K562 (cell line): ENCODE measurements around the gene ACTR3C. TPM values are rescaled to one million over a fixed set of nuclear protein-coding genes. Genes with fewer than 3 reads are reported as not detected.

Experiments
- ATAC-seq: fragments of 200-7000 bp; cut with Tn5 transposase; 3 replicates; pipeline ENCODE4 v1.9.1; 2020; ENCODE audit warnings: moderate library complexity
- BruUV-seq: library from RNA; stranded (reverse); fragments of 400-500 nt; replicated peaks from 2 replicates; lab custom pipeline; 2021; lab: Mats Ljungman, UMichigan
- CTCF ChIA-PET: fragments of 300-600 bp; formaldehyde crosslinking; extraction: SDS; loops from one replicate; lab custom pipeline; 2021; ENCODE audit warnings: low intra/inter-chr PET ratio; lab: Yijun Ruan, JAX
- POLR2A ChIA-PET: fragments of 300-600, 350-650 bp; sonication (Branson Sonifier 250); formaldehyde crosslinking; extraction: SDS; loops from one replicate; lab custom pipeline; 2021; ENCODE audit warnings: antibody characterized with exemption, inconsistent platforms; lab: Yijun Ruan, JAX
- DNase-seq, 4 experiments: peaks; one replicate each; pipeline versions ENCODE4 v3.0.0 to v3.0.0-alpha.2; 2011 to 2018; ENCODE audit warnings: low spot score in 3 of 4, mixed read lengths in 3 of 4; ENCODE audit errors: extremely low read depth in 1 of 4
- FAIRE-seq: peaks from 2 replicates; lab custom pipeline; 2011; peaks lifted over from hg19 to GRCh38; lab: Jason Lieb, UNC
- H2AFZ ChIP-seq: 2 replicates; pipeline ENCODE4 v1.6.0; 2011; ENCODE audit warnings: low read depth, low read length, control low read depth, inconsistent platforms
- H3K27ac ChIP-seq: fragments of 200-600 bp; 3 replicates; pipeline ENCODE4 v1.8.0; 2011; ENCODE audit warnings: low read depth, mild to moderate bottlenecking, control low read depth, inconsistent platforms, low read length, moderate library complexity, mixed read lengths; ENCODE audit errors: extremely low read depth
- H3K27me3 ChIP-seq, 2 experiments: fragments of 300-600 bp in 1 of 2; 2 replicates in 1 of 2; 3 replicates in 1 of 2; pipeline versions ENCODE4 v1.6.0 to v1.8.0; 2011; ENCODE audit warnings: inconsistent platforms in 2 of 2, low read length in 2 of 2, mild to moderate bottlenecking in 1 of 2, mixed read lengths in 1 of 2, moderate library complexity in 1 of 2; ENCODE audit not compliant: control insufficient read depth in 2 of 2, insufficient read depth in 2 of 2
- H3K36me3 ChIP-seq: fragments of 300-600 bp; 3 replicates; pipeline ENCODE4 v1.8.0; 2011; ENCODE audit warnings: mild to moderate bottlenecking, low read length, inconsistent platforms; ENCODE audit not compliant: control insufficient read depth, insufficient read depth
- H3K4me1 ChIP-seq, 2 experiments: fragments of 200-600 bp in 1 of 2; replicated peaks in 1 of 2; 2 replicates in 1 of 2; 3 replicates in 1 of 2; pipeline versions ENCODE4 v1.5.1 to v1.8.0; 2011; ENCODE audit warnings: inconsistent platforms in 2 of 2, low read length in 2 of 2, mild to moderate bottlenecking in 1 of 2, mixed read lengths in 1 of 2, moderate library complexity in 1 of 2; ENCODE audit not compliant: control insufficient read depth in 2 of 2, insufficient read depth in 2 of 2
- H3K4me2 ChIP-seq: 2 replicates; pipeline ENCODE4 v1.6.1; 2011; ENCODE audit warnings: low read length, control low read depth, inconsistent platforms, mixed read lengths; ENCODE audit not compliant: insufficient read depth
- H3K4me3 ChIP-seq: fragments of 200-600 bp; sonication (generic), shearing (Covaris generic); 2 replicates; pipeline ENCODE4 v1.5.1; 2016; ENCODE audit warnings: control low read depth, inconsistent platforms
- H3K79me2 ChIP-seq: fragments of 200-600 bp; 3 replicates; pipeline ENCODE4 v1.8.0; 2011; ENCODE audit warnings: low read length, inconsistent platforms; ENCODE audit not compliant: control insufficient read depth, insufficient read depth
- H3K9ac ChIP-seq, 2 experiments: 2 replicates each; pipeline versions ENCODE4 v1.6.0 to v1.6.1; 2011; ENCODE audit warnings: low read depth in 2 of 2, low read length in 2 of 2, control low read depth in 1 of 2, inconsistent platforms in 1 of 2, mild to moderate bottlenecking in 1 of 2, mixed read lengths in 1 of 2; ENCODE audit not compliant: insufficient read depth in 1 of 2
- H3K9me1 ChIP-seq: one replicate; pipeline ENCODE4 v1.6.0; 2011; ENCODE audit warnings: inconsistent platforms, mild to moderate bottlenecking, low read length, moderate library complexity; ENCODE audit not compliant: control insufficient read depth, insufficient read depth
- H3K9me3 ChIP-seq: replicated peaks from 2 replicates; pipeline ENCODE4 v1.5.1; 2011; ENCODE audit warnings: low read depth, low read length, inconsistent platforms; ENCODE audit not compliant: control insufficient read depth, insufficient read depth
- H4K20me1 ChIP-seq: replicated peaks from 2 replicates; pipeline ENCODE4 v1.6.1; 2011; ENCODE audit warnings: low read length, inconsistent platforms, mixed read lengths; ENCODE audit not compliant: control insufficient read depth, insufficient read depth
- COPS2 ChIP-seq: fragments of 450-650 bp; conservative IDR thresholded peaks from 2 replicates; pipeline ENCODE4 v1.6.1; 2016; ENCODE audit warnings: mild to moderate bottlenecking, moderate library complexity
- POLR2G ChIP-seq: fragments of 200-400 bp; formaldehyde crosslinking; IDR thresholded peaks from 2 replicates; pipeline ENCODE4 v1.6.1; 2017; ENCODE audit warnings: low read depth, mild to moderate bottlenecking, antibody characterized with exemption, low read length, moderate library complexity
- WGBS: fragments of 100-300 bp; shearing (Covaris generic); methylation state at CpG from one replicate; pipeline ENCODE4 v1.1.6; 2016; ENCODE audit warnings: low coverage, mixed read lengths; ENCODE audit not compliant: insufficient coverage; ENCODE audit errors: missing lambda C conversion rate; 5-methylcytosine and 5-hydroxymethylcytosine counted together
- in situ Hi-C: fragments of 300-500 bp; cut with MboI; formaldehyde crosslinking; loops from 4 replicates; pipeline ENCODE4 v1.15.0; 2018; ENCODE audit warnings: inconsistent platforms, mixed read lengths
- intact Hi-C: fragments of 100-400 bp; cut with micrococcal nuclease; formaldehyde crosslinking; loops from 2 replicates; pipeline ENCODE4 v1.14.2; 2022
- polyA plus RNA-seq, 8 experiments: library from polyadenylated mRNA; depleted of rRNA in 4 of 8; stranded (reverse) in 5 of 8; unstranded in 3 of 8; fragments of >200 nt; fragmentation: Nextera tagmentation in 2 of 8; fragmentation: Illumina TruSeq in 1 of 8; extraction: Ambion mirVana in 2 of 8; extraction: Trizol in 1 of 8; gene quantifications; 2 replicates each; pipeline versions ENCODE4 v1.2.1 to v1.2.3, GENCODE V29; 2011 to 2014; ENCODE audit warnings: inconsistent platforms in 1 of 8, missing spikeins in 1 of 8
- total RNA-seq, 7 experiments: library from RNA; depleted of rRNA in 6 of 7; stranded (reverse); fragments of >200 nt in 6 of 7; fragmentation: Illumina TruSeq in 2 of 7; extraction: Trizol in 2 of 7; gene quantifications; 2 replicates each; pipeline versions ENCODE4 v1.2.1 to v1.2.3, GENCODE V29; 2011 to 2021; ENCODE audit warnings: low replicate concordance in 1 of 7
- TF ChIP-seq, protein P1 (sequence below): fragments of 250-450 bp; sonication (Bioruptor Pico); IDR thresholded peaks from 2 replicates; pipeline ENCODE4 v1.8.0; 2021; ENCODE audit warnings: mild to moderate bottlenecking, moderate library complexity
- TF ChIP-seq, protein P2 (sequence below): fragments of 450-650 bp; IDR thresholded peaks from 2 replicates; pipeline ENCODE4 v1.6.1; 2017; ENCODE audit warnings: antibody characterized with exemption, mild to moderate bottlenecking

The ACTR3C gene
- total and polyA plus RNA-seq, 9 of the 15 experiments (the other 6 are each of a cell fraction or from before 2014, with no cell fraction given), result 9.0 to 35.4 (median 13.3) TPM

DNA sequence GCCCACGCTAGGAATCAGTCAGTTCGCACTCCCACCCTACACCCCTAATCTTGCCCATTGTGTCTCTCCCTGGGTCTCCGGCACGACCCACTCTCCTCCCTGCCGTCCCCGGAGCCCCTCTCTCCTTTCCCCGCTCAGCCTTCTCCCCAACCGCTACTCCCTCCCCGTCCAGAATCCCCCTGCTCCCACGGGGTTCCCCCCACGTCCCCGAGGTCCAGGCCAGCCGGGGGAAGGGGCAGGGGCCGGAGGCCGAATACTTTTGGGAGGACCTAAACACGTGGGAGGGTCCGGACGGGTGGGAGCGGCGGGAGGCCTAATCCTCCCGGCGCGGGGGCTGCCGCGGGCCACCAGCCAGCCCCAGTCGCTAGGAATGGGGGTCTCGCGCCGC, 17.5 kb upstream of the ACTR3C start:
- peaks cover 6% of the 10 kb centered on the region for H3K9me1 ChIP-seq
- H3K79me2 ChIP-seq, result no peaks in the 10 kb centered on the region
- BruUV-seq, result no TSS peak
- no peaks in the 10 kb centered on the region for H3K9me3 ChIP-seq
- no peak overlapping the region for H3K4me3 ChIP-seq
- ATAC-seq, result no peak
- no peak for FAIRE-seq
- peaks cover 21% of the 10 kb centered on the region; the same call in 2 of the 3 replicates for H3K36me3 ChIP-seq
- POLR2A ChIA-PET, result no interaction called here
- peak in 2 of 4 experiments; percentile 13 to 19 for DNase-seq
- no peak overlapping the region for H3K9ac ChIP-seq
- no peak overlapping the region for H3K27ac ChIP-seq
- peaks cover 11 to 15% of the 10 kb centered on the region in 2 experiments; a peak in 4 of 5 replicates for H3K27me3 ChIP-seq
- in situ Hi-C loops (no loop called here), intact Hi-C loops (no loop called here)
- no peak overlapping the region for H2AFZ ChIP-seq
- no peak overlapping the region for H3K4me2 ChIP-seq
- peaks cover 0 to 37% of the 10 kb centered on the region in 2 experiments; a peak in 3 of 5 replicates for H3K4me1 ChIP-seq
- CTCF ChIA-PET, result no interaction called here
- TF ChIP-seq, protein P1, sequence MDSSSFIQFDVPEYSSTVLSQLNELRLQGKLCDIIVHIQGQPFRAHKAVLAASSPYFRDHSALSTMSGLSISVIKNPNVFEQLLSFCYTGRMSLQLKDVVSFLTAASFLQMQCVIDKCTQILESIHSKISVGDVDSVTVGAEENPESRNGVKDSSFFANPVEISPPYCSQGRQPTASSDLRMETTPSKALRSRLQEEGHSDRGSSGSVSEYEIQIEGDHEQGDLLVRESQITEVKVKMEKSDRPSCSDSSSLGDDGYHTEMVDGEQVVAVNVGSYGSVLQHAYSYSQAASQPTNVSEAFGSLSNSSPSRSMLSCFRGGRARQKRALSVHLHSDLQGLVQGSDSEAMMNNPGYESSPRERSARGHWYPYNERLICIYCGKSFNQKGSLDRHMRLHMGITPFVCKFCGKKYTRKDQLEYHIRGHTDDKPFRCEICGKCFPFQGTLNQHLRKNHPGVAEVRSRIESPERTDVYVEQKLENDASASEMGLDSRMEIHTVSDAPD (CRISPR knock-in tag), result no peak
- TF ChIP-seq, protein P2, sequence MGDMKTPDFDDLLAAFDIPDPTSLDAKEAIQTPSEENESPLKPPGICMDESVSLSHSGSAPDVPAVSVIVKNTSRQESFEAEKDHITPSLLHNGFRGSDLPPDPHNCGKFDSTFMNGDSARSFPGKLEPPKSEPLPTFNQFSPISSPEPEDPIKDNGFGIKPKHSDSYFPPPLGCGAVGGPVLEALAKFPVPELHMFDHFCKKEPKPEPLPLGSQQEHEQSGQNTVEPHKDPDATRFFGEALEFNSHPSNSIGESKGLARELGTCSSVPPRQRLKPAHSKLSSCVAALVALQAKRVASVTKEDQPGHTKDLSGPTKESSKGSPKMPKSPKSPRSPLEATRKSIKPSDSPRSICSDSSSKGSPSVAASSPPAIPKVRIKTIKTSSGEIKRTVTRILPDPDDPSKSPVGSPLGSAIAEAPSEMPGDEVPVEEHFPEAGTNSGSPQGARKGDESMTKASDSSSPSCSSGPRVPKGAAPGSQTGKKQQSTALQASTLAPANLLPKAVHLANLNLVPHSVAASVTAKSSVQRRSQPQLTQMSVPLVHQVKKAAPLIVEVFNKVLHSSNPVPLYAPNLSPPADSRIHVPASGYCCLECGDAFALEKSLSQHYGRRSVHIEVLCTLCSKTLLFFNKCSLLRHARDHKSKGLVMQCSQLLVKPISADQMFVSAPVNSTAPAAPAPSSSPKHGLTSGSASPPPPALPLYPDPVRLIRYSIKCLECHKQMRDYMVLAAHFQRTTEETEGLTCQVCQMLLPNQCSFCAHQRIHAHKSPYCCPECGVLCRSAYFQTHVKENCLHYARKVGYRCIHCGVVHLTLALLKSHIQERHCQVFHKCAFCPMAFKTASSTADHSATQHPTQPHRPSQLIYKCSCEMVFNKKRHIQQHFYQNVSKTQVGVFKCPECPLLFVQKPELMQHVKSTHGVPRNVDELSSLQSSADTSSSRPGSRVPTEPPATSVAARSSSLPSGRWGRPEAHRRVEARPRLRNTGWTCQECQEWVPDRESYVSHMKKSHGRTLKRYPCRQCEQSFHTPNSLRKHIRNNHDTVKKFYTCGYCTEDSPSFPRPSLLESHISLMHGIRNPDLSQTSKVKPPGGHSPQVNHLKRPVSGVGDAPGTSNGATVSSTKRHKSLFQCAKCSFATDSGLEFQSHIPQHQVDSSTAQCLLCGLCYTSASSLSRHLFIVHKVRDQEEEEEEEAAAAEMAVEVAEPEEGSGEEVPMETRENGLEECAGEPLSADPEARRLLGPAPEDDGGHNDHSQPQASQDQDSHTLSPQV, result no peak
- TF ChIP-seq COPS2 (no peak), POLR2G (peak; percentile 37; the same call in 1 of the 2 replicates)
- peaks cover 5% of the 10 kb centered on the region; the same call in 1 of the 2 replicates for H4K20me1 ChIP-seq
- WGBS, result 65% methylated on average over 18 of the region's 29 CpGs
